ENCODE data around the gene SERHL2. TPM values are rescaled to one million over a fixed set of nuclear protein-coding genes. Genes with fewer than 3 reads are reported as not detected.

Gene SERHL2
- total RNA-seq, 1 experiment from 2014 or later, result 0.61 TPM

GRCh38 chr22:42611051-42611450 is 57.3 kb downstream of the SERHL2 start:
- Mint-ChIP-seq H3K4me3 (ENCODE audit: unreplicated experiment) (no peak overlapping the region), H3K4me1 (ENCODE audit: low read depth, unreplicated experiment) (peaks cover 8% of the 10 kb centered on the region), H3K27ac (ENCODE audit: unreplicated experiment) (no peak overlapping the region), H3K36me3 (ENCODE audit: insufficient read depth, unreplicated experiment) (peaks cover 79% of the 10 kb centered on the region), H3K27me3 (ENCODE audit: insufficient read depth, unreplicated experiment) (no peaks in the 10 kb centered on the region), H3K9me3 (ENCODE audit: unreplicated experiment) (no peaks in the 10 kb centered on the region)
- ChIA-PET CTCF (no interaction called here), POLR2A (no interaction called here)
- Histone ChIP-seq H3K36me3 (ENCODE audit: control insufficient read depth, insufficient read depth, low read length) (peaks cover 2% of the 10 kb centered on the region), H3K4me1 (peaks cover 5% of the 10 kb centered on the region; the same call in 1 of the 2 replicates), H3K4me3 (ENCODE audit: low read depth, low read length) (no peak overlapping the region), H3K27me3 (replicated peaks; ENCODE audit: control insufficient read depth, insufficient read depth, low read length) (no peaks in the 10 kb centered on the region), H3K9me3 (no peaks in the 10 kb centered on the region)
- DNase-seq, result no peak
- no TSS peak for BruUV-seq (replicated peaks)
- TF ChIP-seq CTCF (IDR thresholded peaks at IDR 0.05; ENCODE audit: insufficient read depth in 1 of 2, low read depth in 1 of 2, low read length in 1 of 2, severe bottlenecking in 1 of 2, unreplicated experiment in 1 of 2), result no peak
- intact Hi-C loops (cut with micrococcal nuclease; ENCODE audit: unreplicated experiment), result loop anchor here (10.0 kb wide), 1 partner anchor 536 kb away; the partner anchor contains the start of genes NAGA, PHETA2 and SMDT1

GRCh38 chr22:42612336-42612735 is 58.6 kb downstream of the SERHL2 start:
- no peak for DNase-seq
- CTCF ChIA-PET, result no interaction called here
- Histone ChIP-seq H3K4me1 (peaks cover 5% of the 10 kb centered on the region; the same call in 1 of the 2 replicates), H3K9me3 (no peaks in the 10 kb centered on the region), H3K27me3 (replicated peaks; ENCODE audit: control insufficient read depth, insufficient read depth, low read length) (no peaks in the 10 kb centered on the region), H3K36me3 (ENCODE audit: control insufficient read depth, insufficient read depth, low read length) (peaks cover 2% of the 10 kb centered on the region), H3K4me3 (ENCODE audit: low read depth, low read length) (no peak overlapping the region)
- Mint-ChIP-seq H3K4me3 (ENCODE audit: unreplicated experiment) (no peak overlapping the region), H3K9me3 (ENCODE audit: unreplicated experiment) (no peaks in the 10 kb centered on the region), H3K27ac (ENCODE audit: unreplicated experiment) (peak overlapping the region; percentile 100), H3K4me1 (ENCODE audit: low read depth, unreplicated experiment) (peaks cover 8% of the 10 kb centered on the region), H3K36me3 (ENCODE audit: insufficient read depth, unreplicated experiment) (peaks cover 66% of the 10 kb centered on the region), H3K27me3 (ENCODE audit: insufficient read depth, unreplicated experiment) (no peaks in the 10 kb centered on the region)
- POLR2A ChIA-PET, result no interaction called here
- no TSS peak for BruUV-seq (replicated peaks)
- intact Hi-C loops (cut with micrococcal nuclease; ENCODE audit: unreplicated experiment), result loop anchor here (10.0 kb wide), 1 partner anchor 538 kb away; the partner anchor contains the start of genes NAGA, PHETA2 and SMDT1
- TF ChIP-seq CTCF (IDR thresholded peaks at IDR 0.05; ENCODE audit: insufficient read depth in 1 of 2, low read depth in 1 of 2, low read length in 1 of 2, severe bottlenecking in 1 of 2, unreplicated experiment in 1 of 2), result no peak

GRCh38 chr22:42613872-42614301 is 60.1 kb downstream of the SERHL2 start:
- TSS peak; percentile 33 for BruUV-seq (replicated peaks)
- no peaks in the 10 kb centered on the region for H3K27me3 Mint-ChIP-seq (ENCODE audit: insufficient read depth, unreplicated experiment)
- peak overlapping the region; percentile 85 for H3K4me3 Mint-ChIP-seq (ENCODE audit: unreplicated experiment)
- no peak for DNase-seq
- Histone ChIP-seq H3K36me3 (ENCODE audit: control insufficient read depth, insufficient read depth, low read length) (no peaks in the 10 kb centered on the region; the same call in none of the 2 replicates), H3K4me3 (ENCODE audit: low read depth, low read length) (peak overlapping the region; percentile 55), H3K9me3 (no peaks in the 10 kb centered on the region), H3K27me3 (replicated peaks; ENCODE audit: control insufficient read depth, insufficient read depth, low read length) (no peaks in the 10 kb centered on the region), H3K4me1 (peaks cover 5% of the 10 kb centered on the region; the same call in 1 of the 2 replicates)
- peak overlapping the region; percentile 100 for H3K27ac Mint-ChIP-seq (ENCODE audit: unreplicated experiment)
- peaks cover 61% of the 10 kb centered on the region for H3K36me3 Mint-ChIP-seq (ENCODE audit: insufficient read depth, unreplicated experiment)
- ChIA-PET POLR2A (interaction anchor here (0.8 to 1.3 kb wide), 4 partner anchors 12 to 241 kb away, joined by 3 to 4 read pairs (median 4); no protein-coding TSS in a partner anchor), CTCF (no interaction called here)
- H3K9me3 Mint-ChIP-seq (ENCODE audit: unreplicated experiment), result no peaks in the 10 kb centered on the region
- intact Hi-C loops (cut with micrococcal nuclease; ENCODE audit: unreplicated experiment), result loop anchor here (1.0 to 10.0 kb wide), 2 partner anchors 81 to 539 kb away; partner anchors contain the start of genes NAGA, PHETA2 and SMDT1
- peaks cover 8% of the 10 kb centered on the region for H3K4me1 Mint-ChIP-seq (ENCODE audit: low read depth, unreplicated experiment)
- TF ChIP-seq CTCF (IDR thresholded peaks at IDR 0.05; ENCODE audit: insufficient read depth in 1 of 2, low read depth in 1 of 2, low read length in 1 of 2, severe bottlenecking in 1 of 2, unreplicated experiment in 1 of 2), result no peak
